ENCODE measurements around the gene GNG12. TPM values are rescaled to one million over a fixed set of nuclear protein-coding genes. Genes with fewer than 3 reads are reported as not detected.

Gene GNG12
- total RNA-seq, 4 donors from 2014 or later: 69.1 to 161 (median 97.7) TPM

- TF ChIP-seq CTCF (IDR thresholded peaks at IDR 0.05; ENCODE audit: low read depth): no peak
Observed at GRCh38 chr1:67804710-67805109, 28.6 kb downstream of the GNG12 start.

GRCh38 chr1:67803380-67804279, 29.6 kb downstream of the GNG12 start:
- TF ChIP-seq CTCF (IDR thresholded peaks at IDR 0.05; ENCODE audit: low read depth): no peak

- no peak for TF ChIP-seq CTCF (IDR thresholded peaks at IDR 0.05; ENCODE audit: low read depth)
Observed at GRCh38 chr1:67802565-67802964, 30.7 kb downstream of the GNG12 start.

GRCh38 chr1:67801903-67802302, 31.4 kb downstream of the GNG12 start:
- TF ChIP-seq CTCF (IDR thresholded peaks at IDR 0.05; ENCODE audit: low read depth): no peak

GRCh38 chr1:67795179-67795912, 37.9 kb downstream of the GNG12 start:
- TF ChIP-seq CTCF (IDR thresholded peaks at IDR 0.05; ENCODE audit: low read depth): no peak

GRCh38 chr1:67793562-67793961, 39.7 kb downstream of the GNG12 start:
- TF ChIP-seq CTCF (IDR thresholded peaks at IDR 0.05; ENCODE audit: low read depth): no peak

Measured in subcutaneous adipose tissue (tissue), 4 donors.